ENCODE measurements around the gene OGFOD2.

The OGFOD2 gene

GRCh38 chr12:122977153-122977552, 2.1 kb downstream of the OGFOD2 start:
- in situ Hi-C loops (cut with MboI; ENCODE audit: low sequenced_read_pairs) = no loop called here
- Histone ChIP-seq H3K27me3 (ENCODE audit: low read depth) (no peaks in the 10 kb centered on the region), H3K9me3 (no peaks in the 10 kb centered on the region), H3K36me3 (replicated peaks) (peaks cover 21% of the 10 kb centered on the region), H3K4me3 (no peak overlapping the region), H3K4me1 (peaks cover 20% of the 10 kb centered on the region)
- DNase-seq (ENCODE audit: low spot score in 2 of 2) = no peak

- peaks cover 20% of the 10 kb centered on the region for H3K4me1 ChIP-seq
- H3K9me3 ChIP-seq = no peaks in the 10 kb centered on the region
- peaks cover 27% of the 10 kb centered on the region for H3K36me3 ChIP-seq (replicated peaks)
- DNase-seq (ENCODE audit: low spot score in 2 of 2) = no peak
- H3K4me3 ChIP-seq = no peak overlapping the region
- in situ Hi-C loops (cut with MboI; ENCODE audit: low sequenced_read_pairs) = no loop called here
- H3K27me3 ChIP-seq (ENCODE audit: low read depth) = no peaks in the 10 kb centered on the region
Observed at GRCh38 chr12:122977655-122978392, 2.8 kb downstream of the OGFOD2 start.

- no peaks in the 10 kb centered on the region for H3K9me3 ChIP-seq
- H3K4me1 ChIP-seq = peaks cover 20% of the 10 kb centered on the region
- no peak overlapping the region for H3K4me3 ChIP-seq
- in situ Hi-C loops (cut with MboI; ENCODE audit: low sequenced_read_pairs) = no loop called here
- peaks cover 31% of the 10 kb centered on the region for H3K36me3 ChIP-seq (replicated peaks)
- H3K27me3 ChIP-seq (ENCODE audit: low read depth) = no peaks in the 10 kb centered on the region
- no peak for DNase-seq (ENCODE audit: low spot score in 2 of 2)
Observed at GRCh38 chr12:122978507-122978955, 3.5 kb downstream of the OGFOD2 start.

DNA sequence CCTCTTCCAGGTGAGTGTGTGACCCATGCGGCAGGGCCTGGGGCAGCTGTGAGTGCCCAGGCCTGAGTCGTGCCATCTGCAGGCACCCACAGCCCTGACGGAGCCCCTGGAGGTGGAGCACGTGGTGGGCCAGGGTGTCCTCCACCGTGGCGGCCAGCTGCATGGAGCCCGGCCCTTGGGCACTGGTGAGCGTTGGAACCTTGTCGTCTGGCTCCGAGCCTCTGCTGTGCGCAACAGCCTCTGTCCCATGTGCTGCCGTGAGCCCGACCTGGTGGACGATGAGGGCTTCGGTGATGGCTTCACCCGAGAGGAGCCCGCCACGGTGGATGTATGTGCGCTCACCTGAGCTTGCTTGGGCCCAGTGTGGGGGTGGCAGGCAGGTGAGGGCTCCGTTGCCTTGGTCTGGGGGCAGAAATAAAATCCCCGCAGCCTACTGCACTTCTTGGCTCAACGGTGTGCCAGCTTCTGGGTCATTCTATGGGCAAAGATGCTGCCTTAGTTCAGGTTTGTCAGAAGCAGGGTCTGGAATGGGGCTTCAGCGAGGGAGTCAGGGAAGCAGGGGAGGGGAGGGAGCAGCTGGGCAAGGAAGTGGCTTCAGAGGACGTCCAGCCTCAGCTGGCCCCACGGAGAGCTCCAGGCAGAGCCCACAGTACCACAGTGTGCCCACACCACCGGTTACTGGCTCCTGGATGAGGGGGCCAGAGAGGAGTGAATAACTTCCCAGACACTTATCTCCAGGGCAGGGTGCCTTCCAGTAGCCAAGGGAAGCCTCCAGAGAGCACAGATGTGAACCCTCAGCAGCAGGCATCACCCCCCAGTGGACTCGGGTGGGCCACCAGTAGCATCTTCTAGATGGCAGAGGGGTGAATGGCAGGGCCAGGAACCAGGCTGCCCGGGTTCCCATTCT, 4.2 kb downstream of the OGFOD2 start:
- in situ Hi-C loops (cut with MboI; ENCODE audit: low sequenced_read_pairs) = no loop called here
- H3K36me3 ChIP-seq (replicated peaks) = peaks cover 31% of the 10 kb centered on the region
- no peak for DNase-seq (ENCODE audit: low spot score in 2 of 2)
- H3K9me3 ChIP-seq = no peaks in the 10 kb centered on the region
- no peaks in the 10 kb centered on the region for H3K27me3 ChIP-seq (ENCODE audit: low read depth)
- peak overlapping the region; percentile 90 for H3K4me3 ChIP-seq
- H3K4me1 ChIP-seq = peaks cover 17% of the 10 kb centered on the region

DNA sequence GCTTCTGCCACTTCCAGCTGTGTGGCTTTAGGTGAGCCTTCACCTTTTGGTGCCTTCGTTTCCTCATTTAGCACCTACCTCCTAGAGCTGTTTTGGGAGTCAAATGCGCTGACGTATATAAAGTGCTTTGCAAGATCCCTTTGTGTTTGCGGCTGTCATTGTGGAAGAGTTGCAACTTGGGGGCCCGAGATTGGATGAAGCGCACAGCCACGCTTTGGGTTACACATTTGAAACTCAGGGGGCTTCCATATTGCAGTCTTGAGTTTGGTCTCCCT, 4.8 kb downstream of the OGFOD2 start:
- H3K36me3 ChIP-seq (replicated peaks) = peaks cover 31% of the 10 kb centered on the region
- H3K9me3 ChIP-seq = no peaks in the 10 kb centered on the region
- no peak for DNase-seq (ENCODE audit: low spot score in 2 of 2)
- in situ Hi-C loops (cut with MboI; ENCODE audit: low sequenced_read_pairs) = no loop called here
- H3K4me3 ChIP-seq = peak overlapping the region; percentile 90
- peaks cover 17% of the 10 kb centered on the region for H3K4me1 ChIP-seq
- no peaks in the 10 kb centered on the region for H3K27me3 ChIP-seq (ENCODE audit: low read depth)

DNA sequence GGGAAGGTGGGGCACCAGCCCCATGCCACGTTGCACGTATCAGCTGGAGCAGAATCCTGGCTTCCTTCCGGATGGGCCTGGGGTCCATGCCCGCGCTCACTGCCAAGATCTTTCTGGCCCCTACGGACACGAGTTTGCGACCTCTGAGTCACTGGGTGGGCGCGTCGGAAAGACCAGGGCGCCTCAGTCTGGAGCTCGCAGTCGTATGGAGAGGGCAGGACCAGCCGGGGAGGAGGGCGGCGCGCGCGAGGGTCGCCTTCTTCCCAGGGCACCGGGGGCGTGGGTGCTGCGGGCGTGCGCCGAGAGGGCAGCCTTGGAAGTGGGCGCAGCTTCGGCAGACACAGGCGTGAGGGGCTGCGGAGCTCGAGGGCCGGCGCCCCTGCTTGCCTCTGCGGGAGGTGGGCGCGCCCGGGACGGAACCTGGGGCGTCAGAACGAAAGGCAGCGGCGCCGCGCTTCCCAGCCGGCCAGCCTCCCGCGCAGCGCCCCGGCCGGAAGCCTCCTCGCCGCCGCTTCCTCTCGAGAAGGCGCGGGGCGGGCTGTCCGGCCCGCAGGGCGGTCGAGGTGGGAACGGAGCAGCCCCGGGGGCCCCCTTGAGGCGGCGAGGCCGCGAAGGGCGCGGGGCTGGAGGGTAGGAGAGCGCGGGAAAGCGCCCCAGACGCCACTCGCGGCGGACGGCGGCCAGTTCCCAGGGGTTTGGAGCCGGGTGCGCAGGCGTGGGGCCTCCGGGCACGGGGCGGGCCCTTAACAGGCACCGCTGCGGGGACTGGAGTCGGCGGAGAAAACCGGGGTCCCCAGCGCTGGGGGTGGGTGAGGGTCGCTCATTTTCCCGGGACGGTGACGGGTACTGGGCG, 5.4 kb downstream of the OGFOD2 start, which contains the start of gene ARL6IP4:
TSS of gene ARL6IP4 (plus strand) at position 499 of the 853 bp plus-strand sequence. CDS start 459 bp downstream, outside the sequence.
- peak; percentile 51 to 67 for DNase-seq (ENCODE audit: low spot score in 2 of 2)
- H3K27me3 ChIP-seq (ENCODE audit: low read depth) = no peaks in the 10 kb centered on the region
- H3K36me3 ChIP-seq (replicated peaks) = peaks cover 31% of the 10 kb centered on the region
- H3K4me3 ChIP-seq = peak within 1 kb of the TSS; percentile 90
- peaks cover 17% of the 10 kb centered on the region for H3K4me1 ChIP-seq
- in situ Hi-C loops (cut with MboI; ENCODE audit: low sequenced_read_pairs) = no loop called here
- H3K9me3 ChIP-seq = no peaks in the 10 kb centered on the region

- peaks cover 34% of the 10 kb centered on the region for H3K36me3 ChIP-seq (replicated peaks)
- DNase-seq (ENCODE audit: low spot score in 2 of 2) = peak in 1 of 2 experiments; percentile 34
- H3K4me1 ChIP-seq = peaks cover 14% of the 10 kb centered on the region
- peak overlapping the region; percentile 90 for H3K4me3 ChIP-seq
- in situ Hi-C loops (cut with MboI; ENCODE audit: low sequenced_read_pairs) = no loop called here
- no peaks in the 10 kb centered on the region for H3K9me3 ChIP-seq
- no peaks in the 10 kb centered on the region for H3K27me3 ChIP-seq (ENCODE audit: low read depth)
Observed at GRCh38 chr12:122981036-122981471, 6.0 kb downstream of the OGFOD2 start.

- Histone ChIP-seq H3K36me3 (replicated peaks) (peaks cover 34% of the 10 kb centered on the region), H3K4me3 (peak overlapping the region; percentile 90), H3K4me1 (peaks cover 11% of the 10 kb centered on the region), H3K27me3 (ENCODE audit: low read depth) (no peaks in the 10 kb centered on the region), H3K9me3 (no peaks in the 10 kb centered on the region)
- in situ Hi-C loops (cut with MboI; ENCODE audit: low sequenced_read_pairs) = no loop called here
- DNase-seq (ENCODE audit: low spot score in 2 of 2) = no peak
Observed at GRCh38 chr12:122981587-122982476, 6.8 kb downstream of the OGFOD2 start.

- no peak for DNase-seq (ENCODE audit: low spot score in 2 of 2)
- H3K36me3 ChIP-seq (replicated peaks) = peaks cover 30% of the 10 kb centered on the region
- no peak overlapping the region for H3K4me3 ChIP-seq
- no peaks in the 10 kb centered on the region for H3K9me3 ChIP-seq
- no peaks in the 10 kb centered on the region for H3K27me3 ChIP-seq (ENCODE audit: low read depth)
- in situ Hi-C loops (cut with MboI; ENCODE audit: low sequenced_read_pairs) = no loop called here
- peaks cover 11% of the 10 kb centered on the region for H3K4me1 ChIP-seq
Observed at GRCh38 chr12:122982477-122982815, 7.4 kb downstream of the OGFOD2 start.

DNA sequence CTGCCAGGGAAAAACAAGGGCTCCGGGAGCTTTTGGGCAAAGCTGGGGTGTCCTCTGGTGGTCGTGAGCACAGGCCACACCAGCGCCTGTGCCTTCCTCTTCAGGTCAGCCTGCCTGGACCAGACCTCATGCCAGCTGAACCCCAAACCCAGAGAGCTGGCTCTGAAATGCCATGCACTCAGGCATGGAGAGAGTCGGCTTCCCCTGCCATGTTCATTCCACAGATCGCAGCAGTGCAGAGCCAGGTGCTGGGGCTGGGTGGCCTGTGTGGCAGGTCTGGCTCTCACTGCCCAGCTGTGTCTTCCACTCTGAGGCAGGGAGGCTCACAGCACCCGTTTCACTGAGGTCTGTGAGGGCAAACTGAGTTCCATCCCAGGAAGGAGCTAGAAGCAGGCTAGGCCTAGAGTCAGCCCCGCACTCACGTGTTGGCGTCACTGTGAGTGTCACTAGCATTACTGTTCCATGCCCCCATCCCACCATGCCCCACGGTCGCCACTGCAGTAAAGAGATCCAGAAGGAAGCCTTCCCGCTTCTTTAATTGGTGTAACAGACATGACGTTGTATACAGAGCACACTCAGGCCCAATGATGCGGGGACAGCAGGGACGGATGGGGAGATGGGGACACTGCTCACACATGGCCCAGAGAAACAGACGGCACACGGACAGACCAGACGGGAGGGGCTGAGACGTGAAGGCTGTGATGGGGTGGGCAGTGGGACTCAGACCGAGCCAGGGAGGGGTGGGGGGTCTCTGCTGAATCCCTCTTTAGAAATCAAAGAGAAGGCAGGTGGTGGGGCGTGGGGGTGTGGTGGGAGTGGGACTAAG, 8.1 kb downstream of the OGFOD2 start:
- peaks cover 26% of the 10 kb centered on the region for H3K36me3 ChIP-seq (replicated peaks)
- H3K9me3 ChIP-seq = no peaks in the 10 kb centered on the region
- no peak for DNase-seq (ENCODE audit: low spot score in 2 of 2)
- in situ Hi-C loops (cut with MboI; ENCODE audit: low sequenced_read_pairs) = no loop called here
- no peaks in the 10 kb centered on the region for H3K27me3 ChIP-seq (ENCODE audit: low read depth)
- no peak overlapping the region for H3K4me3 ChIP-seq
- H3K4me1 ChIP-seq = peaks cover 11% of the 10 kb centered on the region

GRCh38 chr12:122983789-122984515, 8.9 kb downstream of the OGFOD2 start:
- Histone ChIP-seq H3K4me3 (no peak overlapping the region), H3K36me3 (replicated peaks) (peaks cover 22% of the 10 kb centered on the region), H3K9me3 (no peaks in the 10 kb centered on the region), H3K4me1 (peaks cover 11% of the 10 kb centered on the region), H3K27me3 (ENCODE audit: low read depth) (no peaks in the 10 kb centered on the region)
- in situ Hi-C loops (cut with MboI; ENCODE audit: low sequenced_read_pairs) = no loop called here
- DNase-seq (ENCODE audit: low spot score in 2 of 2) = no peak
